H9 (cell line): Measurements from ENCODE around the gene CYS1. TPM values are rescaled to one million over a fixed set of nuclear protein-coding genes. Genes with fewer than 3 reads are reported as not detected.

Source experiments
- DNase-seq: peaks from one replicate; pipeline ENCODE4 v3.0.0-alpha.2; 2017
- H2AFZ ChIP-seq: one replicate; pipeline ENCODE4 v1.6.1; 2013; ENCODE audit warnings: mild to moderate bottlenecking, low read length, control low read depth, moderate library complexity
- H2AK5ac ChIP-seq: 2 replicates; pipeline ENCODE4 v1.6.1; 2013; ENCODE audit warnings: low read length, control low read depth, mixed read lengths; ENCODE audit not compliant: insufficient read length
- H2BK120ac ChIP-seq: one replicate; pipeline ENCODE4 v1.6.1; 2013; ENCODE audit warnings: low read depth, mild to moderate bottlenecking, low read length, control low read depth, inconsistent platforms; ENCODE audit not compliant: poor library complexity, severe bottlenecking
- H2BK12ac ChIP-seq: 2 replicates; pipeline ENCODE4 v1.6.1; 2013; ENCODE audit warnings: low read length, control low read depth, mixed read lengths, low read depth; ENCODE audit not compliant: insufficient read length
- H2BK15ac ChIP-seq: 2 replicates; pipeline ENCODE4 v1.6.1; 2013; ENCODE audit warnings: low read depth, low read length, control low read depth
- H2BK20ac ChIP-seq: one replicate; pipeline ENCODE4 v1.6.1; 2013; ENCODE audit warnings: low read depth, mild to moderate bottlenecking, low read length, control low read depth, inconsistent platforms; ENCODE audit not compliant: poor library complexity, severe bottlenecking
- H2BK5ac ChIP-seq: 2 replicates; pipeline ENCODE4 v1.6.1; 2013; ENCODE audit warnings: low read length, control low read depth, mixed read lengths; ENCODE audit not compliant: insufficient read length
- H3K14ac ChIP-seq: 2 replicates; pipeline ENCODE4 v1.6.1; 2013; ENCODE audit warnings: low read length, control low read depth; ENCODE audit not compliant: insufficient read depth
- H3K18ac ChIP-seq: 2 replicates; pipeline ENCODE4 v1.6.1; 2013; ENCODE audit warnings: low read depth, mild to moderate bottlenecking, mixed read lengths, low read length, control low read depth; ENCODE audit not compliant: insufficient read length
- H3K23ac ChIP-seq: 2 replicates; pipeline ENCODE4 v1.6.1; 2013; ENCODE audit warnings: low read length, control low read depth, mixed read lengths, low read depth; ENCODE audit not compliant: insufficient read length
- H3K23me2 ChIP-seq: 2 replicates; pipeline ENCODE4 v1.6.1; 2013; ENCODE audit warnings: low read depth, mild to moderate bottlenecking, mixed read lengths, low read length, control low read depth; ENCODE audit not compliant: insufficient read length, poor library complexity, severe bottlenecking
- H3K27ac ChIP-seq: 2 replicates; pipeline ENCODE4 v1.5.1; 2013; ENCODE audit warnings: low read length, control low read depth, mixed read lengths, low read depth; ENCODE audit not compliant: insufficient read length
- H3K27me3 ChIP-seq: 2 replicates; pipeline ENCODE4 v1.6.1; 2013; ENCODE audit warnings: low read length, control low read depth, inconsistent platforms; ENCODE audit not compliant: insufficient read depth
- H3K4ac ChIP-seq: 2 replicates; pipeline ENCODE4 v1.6.1; 2013; ENCODE audit warnings: low read depth, mild to moderate bottlenecking, control low read depth, inconsistent platforms, low read length, moderate library complexity
- H3K4me1 ChIP-seq: 2 replicates; pipeline ENCODE4 v1.6.1; 2013; ENCODE audit warnings: low read length, control low read depth, inconsistent platforms; ENCODE audit not compliant: insufficient read depth
- H3K4me2 ChIP-seq: 2 replicates; pipeline ENCODE4 v1.6.1; 2013; ENCODE audit warnings: low read length, control low read depth, mixed read lengths; ENCODE audit not compliant: insufficient read length, insufficient read depth
- H3K56ac ChIP-seq: 2 replicates; pipeline ENCODE4 v1.6.1; 2013; ENCODE audit warnings: low read depth, mild to moderate bottlenecking, mixed read lengths, low read length, control low read depth; ENCODE audit not compliant: insufficient read length
- H3K79me1 ChIP-seq: 2 replicates; pipeline ENCODE4 v1.6.1; 2013; ENCODE audit warnings: low read depth, mild to moderate bottlenecking, moderate library complexity, low read length, control low read depth, inconsistent platforms; ENCODE audit not compliant: insufficient read depth, poor library complexity, severe bottlenecking
- H3K79me2 ChIP-seq: 2 replicates; pipeline ENCODE4 v1.6.1; 2013; ENCODE audit warnings: low read length, control low read depth, inconsistent platforms; ENCODE audit not compliant: insufficient read depth
- H3K9ac ChIP-seq: 2 replicates; pipeline ENCODE4 v1.6.1; 2013; ENCODE audit warnings: low read length, control low read depth, mixed read lengths; ENCODE audit not compliant: insufficient read length; ENCODE audit errors: extremely low read depth
- H3K9me3 ChIP-seq: one replicate; pipeline ENCODE4 v1.6.1; 2013; ENCODE audit warnings: low read depth, low read length, inconsistent platforms; ENCODE audit not compliant: control insufficient read depth
- H3T11ph ChIP-seq: one replicate; pipeline ENCODE4 v1.6.1; 2013; ENCODE audit warnings: mild to moderate bottlenecking, low read length, control low read depth, inconsistent platforms
- H4K20me1 ChIP-seq: one replicate; pipeline ENCODE4 v1.6.1; 2013; ENCODE audit not compliant: control insufficient read depth, insufficient read length, insufficient read depth
- H4K5ac ChIP-seq: 2 replicates; pipeline ENCODE4 v1.6.1; 2013; ENCODE audit warnings: low read depth, mild to moderate bottlenecking, mixed read lengths, low read length, control low read depth; ENCODE audit not compliant: insufficient read length
- H4K8ac ChIP-seq: replicated peaks from 2 replicates; pipeline ENCODE4 v1.6.1; 2013; ENCODE audit warnings: low read length, control low read depth, mixed read lengths, low read depth; ENCODE audit not compliant: insufficient read length
- H4K91ac ChIP-seq: 2 replicates; pipeline ENCODE4 v1.6.1; 2013; ENCODE audit warnings: low read depth, mild to moderate bottlenecking, moderate library complexity, mixed read lengths, low read length, control low read depth; ENCODE audit not compliant: insufficient read length
- H3K27ac Mint-ChIP-seq, 3 experiments: 2 replicates in 2 of 3; 3 replicates in 1 of 3; pipeline ENCODE4 v1.8.0; 2020 to 2021; ENCODE audit warnings: mixed read lengths in 3 of 3, mild to moderate bottlenecking in 1 of 3, moderate library complexity in 1 of 3
- H3K27me3 Mint-ChIP-seq: 2 replicates; pipeline ENCODE4 v1.8.0; 2021; ENCODE audit warnings: low read depth, mild to moderate bottlenecking, moderate library complexity, mixed read lengths
- H3K36me3 Mint-ChIP-seq, 3 experiments: 2 replicates in 2 of 3; 3 replicates in 1 of 3; pipeline ENCODE4 v1.8.0; 2020 to 2021; ENCODE audit warnings: low read depth in 3 of 3, mixed read lengths in 3 of 3; ENCODE audit not compliant: insufficient read depth in 1 of 3
- H3K4me1 Mint-ChIP-seq, 2 experiments: 2 replicates each; pipeline ENCODE4 v1.8.0; 2020; ENCODE audit warnings: mixed read lengths in 2 of 2
- H3K4me3 Mint-ChIP-seq, 2 experiments: 2 replicates in 1 of 2; 3 replicates in 1 of 2; pipeline ENCODE4 v1.8.0; 2020 to 2021; ENCODE audit warnings: mild to moderate bottlenecking in 2 of 2, mixed read lengths in 2 of 2, moderate library complexity in 1 of 2
- H3K9me3 Mint-ChIP-seq, 2 experiments: 2 replicates in 1 of 2; 3 replicates in 1 of 2; pipeline ENCODE4 v1.8.0; 2020; ENCODE audit warnings: mild to moderate bottlenecking in 2 of 2, mixed read lengths in 2 of 2, moderate library complexity in 1 of 2
- WGBS: extraction: QIAGEN DNeasy Blood & Tissue Kit; methylation state at CpG from one replicate; pipeline ENCODE4 v1.1.7; 2013; ENCODE audit warnings: missing lambda C conversion rate, low lambda C conversion rate, mixed read lengths; ENCODE audit not compliant: insufficient read length; ENCODE audit errors: extremely low coverage; 5-methylcytosine and 5-hydroxymethylcytosine counted together
- total RNA-seq: library from RNA; stranded (reverse); gene quantifications from 2 replicates; pipeline ENCODE4 v1.2.1, GENCODE V29; 2021
- TF ChIP-seq, protein P1 (sequence below): fragments of 200-600 bp; sonication (generic); conservative IDR thresholded peaks from 3 replicates; pipeline ENCODE4 v1.8.0; 2021; ENCODE audit warnings: antibody characterized with exemption, mild to moderate bottlenecking

Gene CYS1
- total RNA-seq, 1 experiment from 2014 or later: 0.35 TPM

DNA sequence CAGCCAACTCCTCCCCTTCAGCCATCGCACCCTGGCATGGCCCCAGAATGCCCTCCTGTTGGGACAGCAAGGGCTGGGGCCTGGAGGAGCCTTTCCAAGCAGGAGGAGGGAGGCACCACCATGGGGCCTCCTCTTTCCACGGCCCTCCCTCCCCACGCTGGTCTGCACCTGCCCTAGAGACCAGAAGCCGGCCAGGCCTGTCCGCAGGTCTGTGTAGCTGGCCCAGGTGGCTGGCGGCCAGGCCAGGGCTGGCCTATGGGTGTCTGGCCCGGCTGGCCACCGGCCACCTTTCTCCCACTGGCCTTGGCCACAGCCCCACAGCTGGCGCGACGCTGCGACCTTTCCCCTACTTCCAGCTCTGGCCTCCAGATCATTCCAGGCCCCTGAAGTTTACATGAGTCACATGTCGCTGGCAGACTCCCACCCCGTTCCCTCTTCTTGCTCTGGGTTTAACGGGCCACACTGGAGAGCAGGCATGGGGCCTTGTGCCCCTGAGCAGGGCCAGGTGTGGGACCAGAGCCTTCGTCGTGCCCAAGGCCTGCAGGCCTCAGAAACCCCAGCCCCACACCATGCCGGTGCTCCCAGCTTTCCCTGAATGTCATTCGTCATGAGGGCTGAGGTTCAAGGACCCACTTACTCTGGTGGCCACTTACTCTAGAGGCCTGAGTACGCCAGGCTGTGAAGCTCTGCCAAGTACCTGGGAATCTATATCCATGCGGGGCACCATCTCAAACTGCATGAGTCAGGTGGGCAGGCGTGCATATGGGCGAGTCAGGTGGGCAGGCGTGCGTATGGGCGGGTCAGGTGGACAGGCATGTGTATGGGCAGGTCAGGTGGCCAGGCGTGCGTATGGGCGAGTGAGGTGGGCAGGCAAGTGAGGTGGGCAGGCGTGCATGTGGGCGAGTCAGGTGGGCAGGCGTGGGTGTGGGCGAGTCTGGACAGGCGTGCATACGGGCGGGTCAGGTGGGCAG is 70.1 kb downstream of the CYS1 start:
- Mint-ChIP-seq H3K9me3 (no peaks in the 10 kb centered on the region), H3K27me3 (no peaks in the 10 kb centered on the region; the same call in 1 of the 2 replicates), H3K27ac (0 out of 7 replicates have a peak overlapping the region, but pooled peaks of 1 of the 3 experiments have one; percentile 20), H3K4me1 (peaks cover 0 to 4% of the 10 kb centered on the region in 2 experiments; a peak in 1 of 4 replicates), H3K4me3 (no peak overlapping the region), H3K36me3 (no peaks in the 10 kb centered on the region)
- Histone ChIP-seq H3T11ph (no peak overlapping the region), H2BK5ac (no peak overlapping the region), H3K4me1 (no peaks in the 10 kb centered on the region), H3K23ac (no peak overlapping the region), H2BK15ac (no peak overlapping the region), H2AFZ (no peak overlapping the region), H4K91ac (no peak overlapping the region), H3K9ac (no peak overlapping the region), H3K27ac (no peak overlapping the region), H2BK12ac (no peak overlapping the region), H3K4ac (no peak overlapping the region), H3K79me1 (no peaks in the 10 kb centered on the region), H2BK20ac (no peak overlapping the region), H4K5ac (no peak overlapping the region), H3K27me3 (no peaks in the 10 kb centered on the region), H3K14ac (no peak overlapping the region; the same call in 1 of the 2 replicates), H3K18ac (no peak overlapping the region), H2BK120ac (no peak overlapping the region), H4K20me1 (no peaks in the 10 kb centered on the region), H4K8ac (no peak overlapping the region), H3K9me3 (no peaks in the 10 kb centered on the region), H3K79me2 (no peaks in the 10 kb centered on the region), H3K56ac (no peak overlapping the region), H2AK5ac (no peak overlapping the region), H3K4me2 (no peak overlapping the region), H3K23me2 (no peaks in the 10 kb centered on the region)
- TF ChIP-seq, protein P1, sequence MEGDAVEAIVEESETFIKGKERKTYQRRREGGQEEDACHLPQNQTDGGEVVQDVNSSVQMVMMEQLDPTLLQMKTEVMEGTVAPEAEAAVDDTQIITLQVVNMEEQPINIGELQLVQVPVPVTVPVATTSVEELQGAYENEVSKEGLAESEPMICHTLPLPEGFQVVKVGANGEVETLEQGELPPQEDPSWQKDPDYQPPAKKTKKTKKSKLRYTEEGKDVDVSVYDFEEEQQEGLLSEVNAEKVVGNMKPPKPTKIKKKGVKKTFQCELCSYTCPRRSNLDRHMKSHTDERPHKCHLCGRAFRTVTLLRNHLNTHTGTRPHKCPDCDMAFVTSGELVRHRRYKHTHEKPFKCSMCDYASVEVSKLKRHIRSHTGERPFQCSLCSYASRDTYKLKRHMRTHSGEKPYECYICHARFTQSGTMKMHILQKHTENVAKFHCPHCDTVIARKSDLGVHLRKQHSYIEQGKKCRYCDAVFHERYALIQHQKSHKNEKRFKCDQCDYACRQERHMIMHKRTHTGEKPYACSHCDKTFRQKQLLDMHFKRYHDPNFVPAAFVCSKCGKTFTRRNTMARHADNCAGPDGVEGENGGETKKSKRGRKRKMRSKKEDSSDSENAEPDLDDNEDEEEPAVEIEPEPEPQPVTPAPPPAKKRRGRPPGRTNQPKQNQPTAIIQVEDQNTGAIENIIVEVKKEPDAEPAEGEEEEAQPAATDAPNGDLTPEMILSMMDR: no peak
- WGBS: no CpG with 5 or more reads among the region's 36 CpGs
- DNase-seq: no peak
